Aorta (tissue), 5 donors: ENCODE measurements around the gene CELF4. TPM values are rescaled to one million over a fixed set of nuclear protein-coding genes. Genes with fewer than 3 reads are reported as not detected.

Experiments
- ATAC-seq: fragments of 200-7000 bp; cut with Tn5 transposase; one replicate; pipeline ENCODE4 v1.9.1; 2022; ENCODE audit warnings: moderate library complexity; ENCODE audit not compliant: low FRiP score
- DNase-seq, 2 donors: peaks; one replicate each; pipeline ENCODE4 v3.0.0-alpha.2; 2020
- H3K27ac ChIP-seq, 2 donors: one replicate each; pipeline ENCODE4 v1.5.1; 2013; ENCODE audit warnings: low read length in 2 of 2, mild to moderate bottlenecking in 2 of 2, moderate library complexity in 2 of 2, control low read depth in 1 of 2, inconsistent platforms in 1 of 2, low read depth in 1 of 2
- H3K27me3 ChIP-seq, 2 donors: one replicate each; pipeline ENCODE4 v1.6.1; 2013; ENCODE audit warnings: control low read depth in 1 of 2, low read length in 1 of 2, mild to moderate bottlenecking in 1 of 2, moderate library complexity in 1 of 2; ENCODE audit not compliant: insufficient read depth in 2 of 2, control insufficient read depth in 1 of 2
- H3K36me3 ChIP-seq, 2 donors: one replicate each; pipeline ENCODE4 v1.6.1; 2013; ENCODE audit warnings: control low read depth in 1 of 2, low read length in 1 of 2, mild to moderate bottlenecking in 1 of 2; ENCODE audit not compliant: insufficient read depth in 2 of 2, control insufficient read depth in 1 of 2
- H3K4me1 ChIP-seq, 2 donors: one replicate each; pipeline ENCODE4 v1.6.1; 2013; ENCODE audit warnings: low read length in 2 of 2, control low read depth in 1 of 2, mild to moderate bottlenecking in 1 of 2, moderate library complexity in 1 of 2; ENCODE audit not compliant: insufficient read depth in 2 of 2, control insufficient read depth in 1 of 2
- H3K4me3 ChIP-seq, 2 donors: one replicate each; pipeline ENCODE4 v1.5.1; 2013; ENCODE audit warnings: low read length in 2 of 2, control low read depth in 1 of 2, mild to moderate bottlenecking in 1 of 2
- H3K9me3 ChIP-seq: one replicate; pipeline ENCODE4 v1.6.1; 2013; ENCODE audit warnings: mild to moderate bottlenecking, low read length; ENCODE audit not compliant: control insufficient read depth
- WGBS, 2 donors: extraction: QIAGEN DNeasy Blood & Tissue Kit; methylation state at CpG; one replicate each; pipeline ENCODE4 v1.1.7; 2013; 5-methylcytosine and 5-hydroxymethylcytosine counted together
- intact Hi-C, 2 donors: fragments of 100-400 bp; cut with DNase I; formaldehyde crosslinking; loops; one replicate each; pipeline versions ENCODE4 v1.14.2 to v1.15.0; 2022
- polyA plus RNA-seq, 2 donors: library from polyadenylated mRNA; stranded (reverse); fragments of 200-250 nt; gene quantifications; one replicate each; pipeline ENCODE4 v1.2.3, GENCODE V29; 2013
- total RNA-seq, 2 donors: library from RNA; stranded (reverse); fragmentation: NEBNext Ultra II Directional; extraction: Animal tissue kit (Norgen Biotek cat#: 25700); gene quantifications; one replicate each; pipeline ENCODE4 v1.2.1, GENCODE V29; 2021
- donor health status: healthy with polysubstance abuse.
- donor health status: Bipolar disorder and iron deficiency.
- donor health status: DM: no; HTN: no; CAD: no.
- donor health status: DM: no; HTN: no; CAD: no.
- donor health status: DM: yes; HTN: yes; CAD: no.

The CELF4 gene
- total and polyA plus RNA-seq, 4 donors, result 0.51 TPM; not detected in 3

- H3K27me3 ChIP-seq, result no peaks in the 10 kb centered on the region
- no peak overlapping the region for H3K27ac ChIP-seq
- H3K36me3 ChIP-seq, result no peaks in the 10 kb centered on the region
- intact Hi-C loops, result no loop called here
- 25 to 45% methylated on average over 5 of the region's 5 CpGs for WGBS, 2 donors
- ATAC-seq (no peak), DNase-seq (no peak)
- H3K9me3 ChIP-seq, result peaks cover under 1% of the 10 kb centered on the region
- no peak overlapping the region for H3K4me3 ChIP-seq
- no peaks in the 10 kb centered on the region for H3K4me1 ChIP-seq
Measured at GRCh38 chr18:37516361-37516853, 49.2 kb downstream of the CELF4 start.

- no peaks in the 10 kb centered on the region for H3K27me3 ChIP-seq
- peaks cover 7% of the 10 kb centered on the region for H3K9me3 ChIP-seq
- whole genome bisulfite sequencing, 2 donors, result 80 to 85% methylated on average over 3 of the region's 3 CpGs
- intact Hi-C loops, result no loop called here
- H3K4me3 ChIP-seq, result no peak overlapping the region
- no peak for DNase-seq
- ATAC-seq, result no peak
- H3K36me3 ChIP-seq, result no peaks in the 10 kb centered on the region
- H3K27ac ChIP-seq, result no peak overlapping the region
- H3K4me1 ChIP-seq, result no peaks in the 10 kb centered on the region
Measured at GRCh38 chr18:37514953-37515352, 50.6 kb downstream of the CELF4 start.

GRCh38 chr18:37512400-37512799, 53.2 kb downstream of the CELF4 start:
- H3K27me3 ChIP-seq, result no peaks in the 10 kb centered on the region
- ATAC-seq (no peak), DNase-seq (no peak)
- no peak overlapping the region for H3K27ac ChIP-seq
- H3K36me3 ChIP-seq, result no peaks in the 10 kb centered on the region
- WGBS, 2 donors, result 68 to 72% methylated on average over 2 of the region's 2 CpGs
- H3K4me1 ChIP-seq, result no peaks in the 10 kb centered on the region
- peaks cover 7% of the 10 kb centered on the region for H3K9me3 ChIP-seq
- intact Hi-C loops, result no loop called here
- H3K4me3 ChIP-seq, result no peak overlapping the region

GRCh38 chr18:37511721-37512298, 53.8 kb downstream of the CELF4 start:
- intact Hi-C loops, result no loop called here
- ATAC-seq, result no peak
- no peak overlapping the region for H3K4me3 ChIP-seq
- no peak overlapping the region for H3K27ac ChIP-seq
- no peaks in the 10 kb centered on the region for H3K27me3 ChIP-seq
- DNase-seq, result no peak
- WGBS, 2 donors, result 29 to 38% methylated on average over 9 of the region's 9 CpGs
- H3K4me1 ChIP-seq, result no peaks in the 10 kb centered on the region
- H3K9me3 ChIP-seq, result peaks cover 7% of the 10 kb centered on the region
- no peaks in the 10 kb centered on the region for H3K36me3 ChIP-seq

GRCh38 chr18:37509600-37509999, 56.0 kb downstream of the CELF4 start:
- no peaks in the 10 kb centered on the region for H3K27me3 ChIP-seq
- DNase-seq (no peak), ATAC-seq (no peak)
- intact Hi-C loops, result loop anchor here in 1 of 2 donors (10.0 kb wide), 1 partner anchor 85 kb away; no protein-coding TSS in a partner anchor
- 46 to 100% methylated on average over 1 of the region's 1 CpG for WGBS, 2 donors
- H3K36me3 ChIP-seq, result no peaks in the 10 kb centered on the region
- H3K4me1 ChIP-seq, result no peaks in the 10 kb centered on the region
- no peak overlapping the region for H3K4me3 ChIP-seq
- no peak overlapping the region for H3K27ac ChIP-seq
- H3K9me3 ChIP-seq, result peaks cover 7% of the 10 kb centered on the region

- Histone ChIP-seq H3K27ac (no peak overlapping the region), H3K4me3 (no peak overlapping the region), H3K9me3 (peaks cover 7% of the 10 kb centered on the region), H3K27me3 (no peaks in the 10 kb centered on the region), H3K36me3 (no peaks in the 10 kb centered on the region), H3K4me1 (no peaks in the 10 kb centered on the region)
- DNase-seq, result no peak
- 67 to 70% methylated on average over 3 of the region's 3 CpGs for WGBS, 2 donors
- no peak for ATAC-seq
- intact Hi-C loops, result loop anchor here in 1 of 2 donors (10.0 kb wide), 1 partner anchor 83 kb away; no protein-coding TSS in a partner anchor
Measured at GRCh38 chr18:37508207-37508606, 57.4 kb downstream of the CELF4 start.

- H3K36me3 ChIP-seq, result no peaks in the 10 kb centered on the region
- 64 to 66% methylated on average over 2 of the region's 2 CpGs for WGBS, 2 donors
- intact Hi-C loops, result loop anchor here in 1 of 2 donors (10.0 kb wide), 1 partner anchor 82 kb away; no protein-coding TSS in a partner anchor
- H3K4me1 ChIP-seq, result no peaks in the 10 kb centered on the region
- H3K27me3 ChIP-seq, result no peaks in the 10 kb centered on the region
- DNase-seq, result no peak
- no peak for ATAC-seq
- H3K27ac ChIP-seq, result no peak overlapping the region
- H3K4me3 ChIP-seq, result no peak overlapping the region
- H3K9me3 ChIP-seq, result peaks cover 7% of the 10 kb centered on the region
Measured at GRCh38 chr18:37507239-37507638, 58.4 kb downstream of the CELF4 start.

- no peak for ATAC-seq
- Histone ChIP-seq H3K4me1 (no peaks in the 10 kb centered on the region), H3K27me3 (no peaks in the 10 kb centered on the region), H3K9me3 (peaks cover 3% of the 10 kb centered on the region), H3K4me3 (no peak overlapping the region), H3K27ac (no peak overlapping the region), H3K36me3 (no peaks in the 10 kb centered on the region)
- WGBS, 2 donors, result 67 to 72% methylated on average over 9 of the region's 9 CpGs
- intact Hi-C loops, result loop anchor here in 1 of 2 donors (10.0 kb wide), 1 partner anchor 81 kb away; no protein-coding TSS in a partner anchor
- DNase-seq, result no peak
Measured at GRCh38 chr18:37506001-37506400, 59.6 kb downstream of the CELF4 start.

GRCh38 chr18:37505321-37505720, 60.3 kb downstream of the CELF4 start:
- no peak for DNase-seq
- peaks cover 3% of the 10 kb centered on the region for H3K9me3 ChIP-seq
- no peak overlapping the region for H3K27ac ChIP-seq
- intact Hi-C loops, result loop anchor here in 1 of 2 donors (10.0 kb wide), 1 partner anchor 81 kb away; no protein-coding TSS in a partner anchor
- no peak for ATAC-seq
- WGBS, 2 donors, result 79 to 80% methylated on average over 4 of the region's 4 CpGs
- H3K4me3 ChIP-seq, result no peak overlapping the region
- H3K36me3 ChIP-seq, result no peaks in the 10 kb centered on the region
- H3K4me1 ChIP-seq, result no peaks in the 10 kb centered on the region
- no peaks in the 10 kb centered on the region for H3K27me3 ChIP-seq
